H1 (cell line): Measurements from ENCODE around the gene PKD1. TPM values are rescaled to one million over a fixed set of nuclear protein-coding genes. Genes with fewer than 3 reads are reported as not detected.
"Not testable (repeated sequence)": the region's sequence is repeated elsewhere in the genome, so short reads cannot be mapped to it uniquely, and the experiment has no call there.

Experiments
- CTCF ChIA-PET: fragments of 300-600 bp; sonication (Branson Sonifier 250); formaldehyde crosslinking; loops from one replicate; lab custom pipeline; 2021; ENCODE audit not compliant: partially characterized antibody; lab: Charles Lee
- POLR2A ChIA-PET: fragments of 300-600 bp; sonication (Branson Sonifier 250); formaldehyde crosslinking; loops from one replicate; lab custom pipeline; 2021; ENCODE audit warnings: inconsistent platforms; ENCODE audit not compliant: partially characterized antibody; lab: Charles Lee
- DNase-seq, 2 experiments: peaks; one replicate each; pipeline versions ENCODE4 v3.0.0 to v3.0.0-alpha.2; 2010 to 2022; ENCODE audit warnings: low spot score in 2 of 2, low read depth in 1 of 2, mixed read lengths in 1 of 2
- FAIRE-seq: peaks from 2 replicates; lab custom pipeline; 2011; peaks lifted over from hg19 to GRCh38; lab: Jason Lieb, UNC
- H2AFZ ChIP-seq: 2 replicates; pipeline ENCODE4 v1.8.1; 2012; ENCODE audit warnings: low read length, inconsistent platforms
- H2AK5ac ChIP-seq: 2 replicates; pipeline ENCODE4 v1.6.1; 2013; ENCODE audit warnings: low read depth, low read length
- H2BK120ac ChIP-seq: replicated peaks from 2 replicates; pipeline ENCODE3; 2013; ENCODE audit warnings: low read depth, low read length, inconsistent platforms
- H2BK12ac ChIP-seq: 2 replicates; pipeline ENCODE4 v1.6.1; 2013; ENCODE audit warnings: low read depth, low read length
- H2BK15ac ChIP-seq: 2 replicates; pipeline ENCODE4 v1.6.1; 2013; ENCODE audit warnings: low read length
- H2BK20ac ChIP-seq: 2 replicates; pipeline ENCODE4 v1.6.1; 2013; ENCODE audit warnings: low read length
- H2BK5ac ChIP-seq: 2 replicates; pipeline ENCODE4 v1.6.1; 2013; ENCODE audit warnings: low read depth, low read length
- H3K14ac ChIP-seq: 2 replicates; pipeline ENCODE4 v1.6.1; 2013; ENCODE audit warnings: inconsistent platforms; ENCODE audit not compliant: insufficient read length
- H3K18ac ChIP-seq: 2 replicates; pipeline ENCODE4 v1.6.1; 2013; ENCODE audit warnings: low read length; ENCODE audit errors: extremely low read depth
- H3K23ac ChIP-seq: 2 replicates; pipeline ENCODE4 v1.6.1; 2013; ENCODE audit warnings: inconsistent platforms; ENCODE audit not compliant: insufficient read length
- H3K23me2 ChIP-seq: 2 replicates; pipeline ENCODE4 v1.6.1; 2013; ENCODE audit warnings: low read depth, low read length
- H3K27ac ChIP-seq: 2 replicates; pipeline ENCODE4 v1.6.1; 2011; ENCODE audit warnings: low read depth, low read length, inconsistent platforms
- H3K27me3 ChIP-seq, 4 experiments: replicated peaks in 1 of 4; 1 replicate in 1 of 4; 2 replicates in 3 of 4; pipeline versions ENCODE4 v1.6.1 to v1.8.1; 2011 to 2013; ENCODE audit warnings: low read length in 3 of 4, mild to moderate bottlenecking in 3 of 4, inconsistent platforms in 2 of 4, mixed read lengths in 2 of 4, moderate library complexity in 1 of 4; ENCODE audit not compliant: control insufficient read depth in 3 of 4, insufficient read depth in 3 of 4; ENCODE audit errors: extremely low read depth in 1 of 4
- H3K36me3 ChIP-seq, 4 experiments: 2 replicates each; pipeline versions ENCODE4 v1.6.1 to v1.8.1; 2011 to 2013; ENCODE audit warnings: mild to moderate bottlenecking in 4 of 4, low read length in 3 of 4, moderate library complexity in 2 of 4, control low read depth in 1 of 4, inconsistent platforms in 1 of 4; ENCODE audit not compliant: insufficient read depth in 4 of 4, control insufficient read depth in 2 of 4
- H3K4ac ChIP-seq: replicated peaks from 2 replicates; pipeline ENCODE3; 2013; ENCODE audit warnings: low read length, low read depth, mixed read lengths, inconsistent platforms; ENCODE audit not compliant: insufficient read length
- H3K4me1 ChIP-seq, 4 experiments: replicated peaks in 1 of 4; 1 replicate in 1 of 4; 2 replicates in 3 of 4; pipeline versions ENCODE4 v1.6.1 to v1.8.1; 2011 to 2013; ENCODE audit warnings: low read length in 3 of 4, inconsistent platforms in 2 of 4, mixed read lengths in 1 of 4; ENCODE audit not compliant: insufficient read depth in 4 of 4, control insufficient read depth in 3 of 4
- H3K4me2 ChIP-seq, 2 experiments: 2 replicates each; pipeline versions ENCODE4 v1.6.1 to v1.8.1; 2011 to 2013; ENCODE audit warnings: low read depth in 2 of 2, low read length in 2 of 2, control low read depth in 1 of 2, inconsistent platforms in 1 of 2, mild to moderate bottlenecking in 1 of 2; ENCODE audit not compliant: insufficient read depth in 1 of 2
- H3K4me3 ChIP-seq, 4 experiments: fragments of 200-600, 300-600 bp in 1 of 4; sonication (generic), shearing (Covaris generic), sonication (Bioruptor Twin) in 1 of 4; 2 replicates each; pipeline versions ENCODE4 v1.5.1 to v1.8.1; 2011 to 2016; ENCODE audit warnings: low read length in 4 of 4, low read depth in 3 of 4, control low read depth in 2 of 4, inconsistent platforms in 2 of 4, mild to moderate bottlenecking in 2 of 4, mixed read lengths in 1 of 4, moderate library complexity in 1 of 4; ENCODE audit not compliant: insufficient read depth in 2 of 4; ENCODE audit errors: extremely low read depth in 1 of 4
- H3K56ac ChIP-seq: replicated peaks from 2 replicates; pipeline ENCODE3; 2013; ENCODE audit warnings: low read depth, mild to moderate bottlenecking, mixed read lengths, low read length, inconsistent platforms; ENCODE audit not compliant: insufficient read length
- H3K79me1 ChIP-seq: 2 replicates; pipeline ENCODE4 v1.6.1; 2013; ENCODE audit warnings: low read depth, low read length, control low read depth
- H3K79me2 ChIP-seq, 2 experiments: 2 replicates each; pipeline versions ENCODE4 v1.6.1 to v1.8.1; 2012 to 2013; ENCODE audit warnings: low read length in 2 of 2, mild to moderate bottlenecking in 2 of 2, inconsistent platforms in 1 of 2; ENCODE audit not compliant: insufficient read depth in 2 of 2, control insufficient read depth in 1 of 2
- H3K9ac ChIP-seq, 4 experiments: replicated peaks in 1 of 4; 1 replicate in 1 of 4; 2 replicates in 3 of 4; pipeline versions ENCODE4 v1.6.1 to v1.8.1; 2011 to 2013; ENCODE audit warnings: low read depth in 3 of 4, low read length in 3 of 4, control low read depth in 2 of 4, mild to moderate bottlenecking in 2 of 4, moderate library complexity in 2 of 4, inconsistent platforms in 1 of 4; ENCODE audit errors: extremely low read depth in 1 of 4
- H3K9me3 ChIP-seq, 2 experiments: 2 replicates each; pipeline versions ENCODE4 v1.6.1 to v1.8.1; 2012 to 2013; ENCODE audit warnings: mild to moderate bottlenecking in 2 of 2, moderate library complexity in 2 of 2, control low read depth in 1 of 2, inconsistent platforms in 1 of 2, low read depth in 1 of 2, low read length in 1 of 2, mixed read lengths in 1 of 2; ENCODE audit not compliant: insufficient read depth in 2 of 2
- H4K20me1 ChIP-seq, 2 experiments: replicated peaks in 1 of 2; 2 replicates each; pipeline versions ENCODE3 to v1.8.1; 2011 to 2013; ENCODE audit warnings: inconsistent platforms in 2 of 2, low read length in 2 of 2, mild to moderate bottlenecking in 1 of 2; ENCODE audit not compliant: insufficient read depth in 2 of 2, control insufficient read depth in 1 of 2
- H4K5ac ChIP-seq: 2 replicates; pipeline ENCODE4 v1.6.1; 2013; ENCODE audit warnings: low read length, low read depth, mixed read lengths, inconsistent platforms; ENCODE audit not compliant: insufficient read length
- H4K8ac ChIP-seq: 2 replicates; pipeline ENCODE4 v1.8.0; 2013; ENCODE audit warnings: mild to moderate bottlenecking, moderate library complexity, low read length, inconsistent platforms; ENCODE audit not compliant: insufficient read depth; ENCODE audit errors: extremely low read depth
- H4K91ac ChIP-seq: replicated peaks from 2 replicates; pipeline ENCODE3; 2013; ENCODE audit warnings: low read length, mixed read lengths, inconsistent platforms; ENCODE audit not compliant: insufficient read length
- BACH1 ChIP-seq: IDR thresholded peaks from 2 replicates; pipeline ENCODE4 v1.6.1; 2012; ENCODE audit warnings: low read length, improper control_type of control experiment
- EGR1 ChIP-seq: IDR thresholded peaks from 2 replicates; pipeline ENCODE4 v1.6.1; 2011; ENCODE audit warnings: low read depth, low read length, borderline replicate concordance
- HDAC2 ChIP-seq, 2 experiments: fragments of 300-600 bp in 1 of 2; sonication (generic) in 1 of 2; IDR thresholded peaks; 2 replicates each; pipeline ENCODE4 v1.6.1; 2011 to 2012; ENCODE audit warnings: low read depth in 2 of 2, low read length in 2 of 2, mild to moderate bottlenecking in 2 of 2, moderate library complexity in 2 of 2, borderline replicate concordance in 1 of 2, inconsistent platforms in 1 of 2
- MAX ChIP-seq: IDR thresholded peaks from 2 replicates; pipeline ENCODE4 v1.6.1; 2012; ENCODE audit warnings: inconsistent platforms
- WGBS, 2 experiments: shearing (Covaris generic) in 1 of 2; methylation state at CpG; one replicate each; pipeline versions ENCODE4 v1.1.6 to v1.1.7; 2013 to 2015; ENCODE audit warnings: low lambda C conversion rate in 2 of 2, mixed read lengths in 2 of 2, inconsistent platforms in 1 of 2, low coverage in 1 of 2, missing lambda C conversion rate in 1 of 2; ENCODE audit not compliant: insufficient replicate concordance in 2 of 2, insufficient coverage in 1 of 2, insufficient read length in 1 of 2; ENCODE audit errors: extremely low coverage in 1 of 2, missing lambda C conversion rate in 1 of 2; 5-methylcytosine and 5-hydroxymethylcytosine counted together
- long read RNA-seq, 2 experiments: library from RNA in 1 of 2; library from capped mRNA in 1 of 2; stranded (forward); transcript quantifications; one replicate each; pipeline ENCODE4 v2.0.0, GENCODE V29; 2021; ENCODE audit warnings: inconsistent platforms in 1 of 2
- polyA minus RNA-seq, 3 experiments: library from RNA; depleted of rRNA, polyadenylated mRNA; stranded (reverse); fragments of >200 nt; gene quantifications; 1 replicate in 2 of 3; 2 replicates in 1 of 3; pipeline ENCODE4 v1.2.3, GENCODE V29; 2011
- polyA plus RNA-seq, 7 experiments: library from polyadenylated mRNA; depleted of rRNA in 3 of 7; stranded (reverse) in 5 of 7; unstranded in 2 of 7; fragments of >200 nt in 5 of 7; fragments of 200-250 nt in 2 of 7; gene quantifications; 1 replicate in 5 of 7; 2 replicates in 1 of 7; 4 replicates in 1 of 7; pipeline versions ENCODE4 v1.2.1 to v1.2.3, GENCODE V29; 2011 to 2013; ENCODE audit warnings: missing spikeins in 2 of 7, mixed read lengths in 2 of 7
- total RNA-seq: library from RNA; stranded (reverse); fragmentation: NEBNext Ultra II Directional; extraction: Animal tissue kit (Norgen Biotek cat#: 25700); gene quantifications from 2 replicates; pipeline ENCODE4 v1.2.1, GENCODE V29; 2021

Gene PKD1
- 52.7 and 63.5 TPM in 2 replicates for total RNA-seq
- polyA plus RNA-seq (2011; rRNA removed) = 40.6 and 59.4 TPM in 2 replicates
- polyA plus RNA-seq (2011; cell fraction: cytosol; rRNA removed) = 50.0 TPM
- 380 TPM for polyA plus RNA-seq (2011; cell fraction: nucleus; rRNA removed)
- 37.9 to 66.9 TPM (median 59.1 TPM) in 4 replicates for polyA plus RNA-seq (2012, experiment 1 of 2)
- 29.8 TPM for polyA plus RNA-seq (2012, experiment 2 of 2)
- polyA plus RNA-seq (2013, experiment 1 of 2) = 28.9 TPM
- 27.1 TPM for polyA plus RNA-seq (2013, experiment 2 of 2)
- polyA minus RNA-seq (2011; rRNA and poly(A)+ RNA removed) = 24.8 and 36.2 TPM in 2 replicates
- 37.0 TPM for polyA minus RNA-seq (2011; cell fraction: cytosol; rRNA and poly(A)+ RNA removed)
- 106 TPM for polyA minus RNA-seq (2011; cell fraction: nucleus; rRNA and poly(A)+ RNA removed)
- long read RNA-seq, experiment 1, partial matches to known transcripts = 2 of 2 reads
- long read RNA-seq, experiment 1, other reads (novel, unspliced or antisense) = 0 of 2 reads
- long read RNA-seq, experiment 2 = 0 reads

DNA sequence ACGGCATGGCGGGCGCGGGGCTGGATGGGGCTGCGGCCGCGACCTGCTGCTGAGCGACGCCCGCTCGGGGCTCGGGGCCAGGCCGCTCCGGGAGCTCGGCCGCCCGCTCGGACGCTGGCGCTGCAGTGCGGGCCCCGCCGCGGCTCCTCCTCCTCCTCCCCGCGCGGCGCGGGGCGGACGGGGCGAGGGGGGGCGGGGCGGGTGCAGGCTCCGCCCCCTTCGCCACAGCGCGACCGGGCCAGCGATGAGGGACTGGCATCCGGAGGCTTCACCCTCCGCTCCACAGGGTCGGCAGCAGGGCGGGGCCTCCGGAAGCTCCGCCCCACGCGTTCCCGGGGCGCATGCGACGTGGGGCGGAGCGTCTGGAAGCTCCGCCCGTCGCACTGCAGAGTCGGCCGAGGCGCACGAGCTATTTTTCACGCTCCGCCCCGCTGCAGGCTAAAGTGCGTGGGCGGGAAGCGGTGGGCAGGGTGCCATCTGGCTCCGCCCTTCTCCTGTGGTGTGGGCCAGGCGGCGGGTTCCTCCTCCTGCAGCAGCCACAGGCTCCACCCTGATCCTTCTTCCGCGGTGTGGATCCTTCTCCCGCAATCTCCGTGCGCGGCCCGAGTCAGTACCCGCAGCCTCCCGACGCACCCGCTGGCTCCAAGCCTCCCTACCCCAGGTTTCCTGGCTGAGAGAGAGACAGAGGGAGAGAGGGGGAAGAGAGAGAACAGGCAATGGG lies at the start of gene PKD1:
PKD1 (minus strand) TSS at position 129 of the 721 bp plus-strand sequence. CDS start 209 bp downstream, outside the sequence.
- H3K23ac ChIP-seq, H3K36me3 ChIP-seq, H2BK15ac ChIP-seq, H3K9me3 ChIP-seq, H3K27me3 ChIP-seq, FAIRE-seq, H3K4ac ChIP-seq, H2BK5ac ChIP-seq, H4K20me1 ChIP-seq, H3K14ac ChIP-seq, H2BK120ac ChIP-seq, H3K9ac ChIP-seq, H3K56ac ChIP-seq, H3K79me2 ChIP-seq, H3K79me1 ChIP-seq, H3K27ac ChIP-seq, H2BK20ac ChIP-seq, H4K8ac ChIP-seq, H4K91ac ChIP-seq, H3K23me2 ChIP-seq, H2AK5ac ChIP-seq, H2BK12ac ChIP-seq, H3K4me1 ChIP-seq, H3K18ac ChIP-seq: not testable (repeated sequence)
- H3K4me3 ChIP-seq = peak within 1 kb of the TSS; percentile 35 to 60 (median 46); a peak in 6 of 8 replicates
- 0 out of 2 replicates have a peak within 1 kb of the TSS, but pooled peaks have one; percentile 10 for H2AFZ ChIP-seq
- 0% methylated on average over 21 of the region's 81 CpGs; no CpG with 5 or more reads in 1 of the 2 experiments for WGBS, 2 experiments
- peak; percentile 74; the same call in 1 of the 2 replicates for TF ChIP-seq BACH1
- TF ChIP-seq MAX = 0 out of 2 replicates have a peak, but pooled peaks have one; percentile 11
- TF ChIP-seq EGR1 = peak; percentile 97
- 0 out of 4 replicates have a peak, but pooled peaks of 1 of the 2 experiments have one; percentile 19 for TF ChIP-seq HDAC2 (IDR thresholded peaks at IDR 0.05; ENCODE audit: borderline replicate concordance in 1 of 2, low read depth in 2 of 2, low read length in 2 of 2)
- POLR2A ChIA-PET = interaction anchor here (1.5 to 12.1 kb wide), 2 partner anchors 10 to 16 kb away, joined by 4 to 220 read pairs; partner anchors contain the start of genes RAB26 and TRAF7
- peak within 1 kb of the TSS; percentile 72 for H4K5ac ChIP-seq
- DNase-seq = peak; percentile 80 to 100
- H3K4me2 ChIP-seq = peak within 1 kb of the TSS; percentile 53 to 69
- CTCF ChIA-PET = interaction anchor here (0.6 to 1.6 kb wide), 2 partner anchors 44 to 119 kb away, joined by 3 to 4 read pairs; no protein-coding TSS in a partner anchor
